ENCODE measurements around the gene SEC22A. TPM values are rescaled to one million over a fixed set of nuclear protein-coding genes. Genes with fewer than 3 reads are reported as not detected.

Gene SEC22A
- total RNA-seq, 2 experiments from 2014 or later = 7.9 to 11.5 TPM

DNA sequence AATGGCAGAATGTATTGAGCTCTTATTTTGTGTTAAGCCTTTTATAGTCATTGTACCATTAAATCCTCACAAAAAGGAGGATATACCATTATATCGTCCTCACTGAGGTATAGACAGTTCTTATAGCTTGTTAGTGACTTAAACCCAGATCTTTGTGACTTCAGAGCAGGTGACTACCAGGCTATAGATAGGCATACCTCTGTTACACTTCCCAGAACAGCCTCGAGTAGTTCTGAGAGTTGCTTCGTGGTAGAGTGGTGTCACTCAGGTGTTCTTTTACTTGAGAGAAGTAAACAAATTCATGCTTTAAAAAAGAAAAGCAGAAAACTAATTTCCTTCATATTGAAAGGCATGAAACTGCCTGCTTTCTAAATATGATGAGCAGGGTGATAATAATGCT lies 59.9 kb downstream of the SEC22A start:
- no peak overlapping the region for H3K27ac ChIP-seq (ENCODE audit: low read depth in 1 of 2, low read length in 2 of 2)
- no peaks in the 10 kb centered on the region for H3K9me3 ChIP-seq (ENCODE audit: control insufficient read depth in 1 of 2, insufficient read depth in 1 of 2, low read length in 2 of 2)
- Mint-ChIP-seq H3K4me1 (ENCODE audit: low read depth) (no peaks in the 10 kb centered on the region), H3K27ac (no peak overlapping the region), H3K27me3 (no peaks in the 10 kb centered on the region), H3K4me3 (no peak overlapping the region), H3K9me3 (no peaks in the 10 kb centered on the region), H3K36me3 (ENCODE audit: low read depth) (peaks cover 59% of the 10 kb centered on the region)
- DNase-seq (no peak), ATAC-seq (ENCODE audit: poor library complexity) (no peak)
- peaks cover 6% of the 10 kb centered on the region for H3K36me3 ChIP-seq (ENCODE audit: insufficient read depth, low read length)
- intact Hi-C loops (cut with DNase I, micrococcal nuclease) = no loop called here
- H3K4me3 ChIP-seq (ENCODE audit: low read length) = no peak overlapping the region
- no peaks in the 10 kb centered on the region for H3K4me1 ChIP-seq (ENCODE audit: insufficient read depth, low read length)
- no peaks in the 10 kb centered on the region for H3K27me3 ChIP-seq (ENCODE audit: control insufficient read depth in 1 of 2, insufficient read depth in 2 of 2, low read length in 2 of 2)
- ChIA-PET POLR2A (no interaction called here), CTCF (no interaction called here)
- TF ChIP-seq, protein P1, sequence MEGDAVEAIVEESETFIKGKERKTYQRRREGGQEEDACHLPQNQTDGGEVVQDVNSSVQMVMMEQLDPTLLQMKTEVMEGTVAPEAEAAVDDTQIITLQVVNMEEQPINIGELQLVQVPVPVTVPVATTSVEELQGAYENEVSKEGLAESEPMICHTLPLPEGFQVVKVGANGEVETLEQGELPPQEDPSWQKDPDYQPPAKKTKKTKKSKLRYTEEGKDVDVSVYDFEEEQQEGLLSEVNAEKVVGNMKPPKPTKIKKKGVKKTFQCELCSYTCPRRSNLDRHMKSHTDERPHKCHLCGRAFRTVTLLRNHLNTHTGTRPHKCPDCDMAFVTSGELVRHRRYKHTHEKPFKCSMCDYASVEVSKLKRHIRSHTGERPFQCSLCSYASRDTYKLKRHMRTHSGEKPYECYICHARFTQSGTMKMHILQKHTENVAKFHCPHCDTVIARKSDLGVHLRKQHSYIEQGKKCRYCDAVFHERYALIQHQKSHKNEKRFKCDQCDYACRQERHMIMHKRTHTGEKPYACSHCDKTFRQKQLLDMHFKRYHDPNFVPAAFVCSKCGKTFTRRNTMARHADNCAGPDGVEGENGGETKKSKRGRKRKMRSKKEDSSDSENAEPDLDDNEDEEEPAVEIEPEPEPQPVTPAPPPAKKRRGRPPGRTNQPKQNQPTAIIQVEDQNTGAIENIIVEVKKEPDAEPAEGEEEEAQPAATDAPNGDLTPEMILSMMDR (IDR thresholded peaks at IDR 0.05) = no peak

DNA sequence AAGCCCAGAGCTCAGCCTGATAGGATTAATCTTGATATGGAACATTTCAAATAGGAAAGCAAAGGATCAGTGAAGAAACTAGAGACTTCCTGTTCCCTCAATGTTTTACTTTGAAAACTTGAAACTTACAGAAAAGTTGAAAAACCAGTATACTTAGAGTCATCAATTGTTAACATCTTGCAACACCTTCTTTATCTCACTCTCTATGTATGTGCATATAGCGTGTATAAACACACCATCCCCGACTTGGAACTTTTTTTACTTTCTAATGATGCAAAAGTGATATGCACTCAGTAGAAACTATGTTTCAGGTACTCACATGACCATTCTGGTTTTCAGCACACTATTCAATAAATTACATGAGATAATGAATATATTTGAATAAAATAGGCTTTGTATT lies 60.5 kb downstream of the SEC22A start:
- no peaks in the 10 kb centered on the region for H3K4me1 ChIP-seq (ENCODE audit: insufficient read depth, low read length)
- DNase-seq = no peak
- Mint-ChIP-seq H3K4me3 (no peak overlapping the region), H3K27me3 (no peaks in the 10 kb centered on the region), H3K36me3 (ENCODE audit: low read depth) (peaks cover 65% of the 10 kb centered on the region), H3K9me3 (no peaks in the 10 kb centered on the region), H3K4me1 (ENCODE audit: low read depth) (no peaks in the 10 kb centered on the region), H3K27ac (no peak overlapping the region)
- intact Hi-C loops (cut with DNase I, micrococcal nuclease) = no loop called here
- ATAC-seq (ENCODE audit: poor library complexity) = no peak
- H3K9me3 ChIP-seq (ENCODE audit: control insufficient read depth in 1 of 2, insufficient read depth in 1 of 2, low read length in 2 of 2) = no peaks in the 10 kb centered on the region
- POLR2A ChIA-PET = no interaction called here
- no peak overlapping the region for H3K27ac ChIP-seq (ENCODE audit: low read depth in 1 of 2, low read length in 2 of 2)
- peaks cover 6% of the 10 kb centered on the region for H3K36me3 ChIP-seq (ENCODE audit: insufficient read depth, low read length)
- no peaks in the 10 kb centered on the region for H3K27me3 ChIP-seq (ENCODE audit: control insufficient read depth in 1 of 2, insufficient read depth in 2 of 2, low read length in 2 of 2)
- no peak overlapping the region for H3K4me3 ChIP-seq (ENCODE audit: low read length)
- CTCF ChIA-PET = no interaction called here
- TF ChIP-seq, protein P1 (IDR thresholded peaks at IDR 0.05) = no peak

DNA sequence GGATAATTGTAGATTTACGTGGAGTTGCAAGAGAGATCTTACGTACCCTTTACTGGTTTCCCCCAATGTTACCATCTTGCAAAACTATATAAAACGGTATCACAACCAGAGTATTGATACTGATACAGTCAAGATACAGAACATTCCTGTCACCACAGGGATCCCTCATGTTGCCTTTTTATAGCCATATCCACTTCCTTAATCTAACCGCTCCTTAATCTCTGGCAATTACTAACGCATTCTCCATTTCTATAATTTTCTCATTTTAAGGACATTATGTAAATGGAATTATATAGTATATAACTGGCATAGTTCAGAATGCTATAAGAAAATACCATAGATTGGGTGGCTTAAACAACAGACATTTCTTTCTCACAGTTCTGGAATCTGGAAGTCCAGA lies 61.1 kb downstream of the SEC22A start:
- Histone ChIP-seq H3K27ac (ENCODE audit: low read depth in 1 of 2, low read length in 2 of 2) (no peak overlapping the region), H3K9me3 (ENCODE audit: control insufficient read depth in 1 of 2, insufficient read depth in 1 of 2, low read length in 2 of 2) (no peaks in the 10 kb centered on the region), H3K27me3 (ENCODE audit: control insufficient read depth in 1 of 2, insufficient read depth in 2 of 2, low read length in 2 of 2) (no peaks in the 10 kb centered on the region), H3K36me3 (ENCODE audit: insufficient read depth, low read length) (peaks cover 6% of the 10 kb centered on the region), H3K4me1 (ENCODE audit: insufficient read depth, low read length) (no peaks in the 10 kb centered on the region), H3K4me3 (ENCODE audit: low read length) (no peak overlapping the region)
- H3K36me3 Mint-ChIP-seq (ENCODE audit: low read depth) = peaks cover 71% of the 10 kb centered on the region
- ATAC-seq (ENCODE audit: poor library complexity) (no peak), DNase-seq (no peak)
- intact Hi-C loops (cut with DNase I, micrococcal nuclease) = no loop called here
- POLR2A ChIA-PET = no interaction called here
- CTCF ChIA-PET = no interaction called here
- TF ChIP-seq, protein P1 (IDR thresholded peaks at IDR 0.05) = no peak
- H3K4me3 Mint-ChIP-seq = no peak overlapping the region
- H3K9me3 Mint-ChIP-seq = no peaks in the 10 kb centered on the region
- H3K4me1 Mint-ChIP-seq (ENCODE audit: low read depth) = no peaks in the 10 kb centered on the region
- no peaks in the 10 kb centered on the region for H3K27me3 Mint-ChIP-seq
- H3K27ac Mint-ChIP-seq = no peak overlapping the region
